ENCODE measurements around the gene RNASE13. TPM values are rescaled to one million over a fixed set of nuclear protein-coding genes. Genes with fewer than 3 reads are reported as not detected.

Gene RNASE13
- total RNA-seq, 1 experiment from 2014 or later = 0.15 TPM

- TF ChIP-seq CTCF (IDR thresholded peaks at IDR 0.05 in 2 of 3, conservative IDR thresholded peaks at IDR 0.05 in 1 of 3; ENCODE audit: borderline replicate concordance in 1 of 3, insufficient read depth in 1 of 3, low read depth in 2 of 3, low read length in 2 of 3) (no peak), ZFX (IDR thresholded peaks at IDR 0.05) (no peak)
These were observed 15.8 kb downstream of the RNASE13 start (continued) for GRCh38 chr14:21018781-21019180.

GRCh38 chr14:21018286-21018685, 16.3 kb downstream of the RNASE13 start:
- H3K4me2 ChIP-seq (ENCODE audit: low read length) = no peak overlapping the region
- no peaks in the 10 kb centered on the region for H3K9me2 ChIP-seq (ENCODE audit: insufficient read depth)
- H3K4me3 ChIP-seq (replicated peaks in 1 of 2; ENCODE audit: low read depth in 1 of 2, low read length in 2 of 2) = no peak overlapping the region
- BruUV-seq (replicated peaks) = no TSS peak
- peaks cover 2% of the 10 kb centered on the region; the same call in 1 of the 2 replicates for H3K27me3 ChIP-seq (ENCODE audit: insufficient read depth, low read length)
- no peak overlapping the region for H2AFZ ChIP-seq (ENCODE audit: low read depth, low read length, poor library complexity, severe bottlenecking)
- H3K27ac ChIP-seq (ENCODE audit: low read depth, low read length) = no peak overlapping the region
- no peak for TF ChIP-seq CEBPB (IDR thresholded peaks at IDR 0.05; ENCODE audit: low read depth)
- no peak for TF ChIP-seq YY1 (IDR thresholded peaks at IDR 0.05; ENCODE audit: extremely low read depth, insufficient replicate concordance, low read depth, low read length)
- TF ChIP-seq MAX (IDR thresholded peaks at IDR 0.05) = no peak
- no peak for TF ChIP-seq REST (IDR thresholded peaks at IDR 0.05; ENCODE audit: low read depth)
- no peak for TF ChIP-seq SIN3A (IDR thresholded peaks at IDR 0.05; ENCODE audit: low read depth)
- no peak for TF ChIP-seq ZFX (IDR thresholded peaks at IDR 0.05)
- no peak for TF ChIP-seq SRF (IDR thresholded peaks at IDR 0.05; ENCODE audit: low read depth)
- no peak for TF ChIP-seq EZH2 (IDR thresholded peaks at IDR 0.05)
- TF ChIP-seq JUND (IDR thresholded peaks at IDR 0.05) = no peak
- no peak for TF ChIP-seq EZH2phosphoT487 (IDR thresholded peaks at IDR 0.05; ENCODE audit: borderline replicate concordance)
- TF ChIP-seq TCF7L2 (IDR thresholded peaks at IDR 0.05; ENCODE audit: borderline replicate concordance, extremely low read depth, insufficient read depth, insufficient read length) = no peak
- no peak for TF ChIP-seq ELF1 (IDR thresholded peaks at IDR 0.05; ENCODE audit: borderline replicate concordance, low read depth)
- TF ChIP-seq CTCF (IDR thresholded peaks at IDR 0.05 in 2 of 3, conservative IDR thresholded peaks at IDR 0.05 in 1 of 3; ENCODE audit: borderline replicate concordance in 1 of 3, insufficient read depth in 1 of 3, low read depth in 2 of 3, low read length in 2 of 3) = no peak
- TF ChIP-seq ATF3 (IDR thresholded peaks at IDR 0.05) = no peak
- H3K9ac ChIP-seq (ENCODE audit: low read length) = no peak overlapping the region
- ATAC-seq (no peak), DNase-seq (ENCODE audit: low read depth, low spot score) (no peak)
- H3K9me3 ChIP-seq (ENCODE audit: control insufficient read depth in 1 of 2, insufficient read depth in 1 of 2, low read depth in 1 of 2, low read length in 2 of 2) = no peaks in the 10 kb centered on the region
- ChIA-PET RAD21 (ENCODE audit: low non-redundant PET in 1 of 2, low total read pairs in 2 of 2, uncharacterized antibody in 2 of 2, unreplicated experiment in 2 of 2) (no interaction called here), CTCF (no interaction called here), POLR2A (no interaction called here)
- H3K79me2 ChIP-seq (ENCODE audit: insufficient read depth, low read length) = no peaks in the 10 kb centered on the region
- H3K4me1 ChIP-seq (ENCODE audit: control insufficient read depth in 1 of 2, insufficient read depth in 2 of 2, low read length in 2 of 2) = peaks cover 0 to 4% of the 10 kb centered on the region in 2 experiments; a peak in 1 of 4 replicates
- no peaks in the 10 kb centered on the region for H4K20me1 ChIP-seq (ENCODE audit: insufficient read depth)
- H3K36me3 ChIP-seq (ENCODE audit: control insufficient read depth in 1 of 2, insufficient read depth in 2 of 2, low read length in 2 of 2) = no peaks in the 10 kb centered on the region; a peak in 1 of 4 replicates
- intact Hi-C loops (cut with micrococcal nuclease) = loop anchor here (10.0 kb wide), 1 partner anchor 537 kb away; no protein-coding TSS in a partner anchor
